HAP-1 (cell line): Measurements from ENCODE around the gene SMCO4.

Experiments
- DNase-seq, 2 experiments: peaks; one replicate each; pipeline ENCODE4 v3.0.0-alpha.2; 2016 to 2020; ENCODE audit warnings: low spot score in 2 of 2
- H3K27me3 ChIP-seq: fragments of 250-450 bp; sonication (Bioruptor Pico); 2 replicates; pipeline ENCODE4 v1.5.1; 2020; ENCODE audit warnings: low read depth, mild to moderate bottlenecking, moderate library complexity
- H3K36me3 ChIP-seq: fragments of 250-450 bp; sonication (Bioruptor Pico); replicated peaks from 2 replicates; pipeline ENCODE4 v1.5.1; 2020; ENCODE audit warnings: mild to moderate bottlenecking
- H3K4me1 ChIP-seq: fragments of 250-450 bp; sonication (Bioruptor Pico); 2 replicates; pipeline ENCODE4 v1.5.1; 2020; ENCODE audit warnings: mild to moderate bottlenecking
- H3K4me3 ChIP-seq: fragments of 250-450 bp; sonication (Bioruptor Pico); 2 replicates; pipeline ENCODE4 v1.5.1; 2020; ENCODE audit warnings: mild to moderate bottlenecking, moderate library complexity
- H3K9me3 ChIP-seq: fragments of 250-450 bp; sonication (Bioruptor Pico); 2 replicates; pipeline ENCODE4 v1.5.1; 2020; ENCODE audit warnings: mild to moderate bottlenecking, moderate library complexity
- in situ Hi-C: fragments of 300-500 bp; cut with MboI; formaldehyde crosslinking; loops from 3 replicates; pipeline ENCODE4 v1.14.3; 2020; ENCODE audit warnings: low sequenced_read_pairs, inconsistent platforms, mixed read lengths

SMCO4 gene

DNA sequence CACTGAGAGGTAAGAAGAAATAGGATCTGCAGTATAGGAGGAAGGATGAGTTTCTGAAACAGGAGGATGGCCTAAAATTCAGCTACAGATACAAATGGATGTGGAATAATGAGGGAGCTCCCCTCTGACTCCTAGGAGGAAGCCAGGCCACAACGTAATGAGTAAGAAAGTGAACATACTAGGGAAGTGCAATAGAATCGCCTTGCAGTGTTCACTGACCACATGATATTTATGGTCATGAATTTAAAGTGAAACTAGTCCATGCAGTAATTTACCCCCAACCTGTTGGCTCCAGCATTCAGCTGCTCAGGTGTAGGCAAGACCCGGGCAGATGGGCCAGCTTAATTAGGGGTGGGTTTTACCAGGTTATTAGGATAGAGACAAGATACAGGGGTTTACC lies 110.9 kb downstream of the SMCO4 start:
- Histone ChIP-seq H3K36me3 (no peaks in the 10 kb centered on the region), H3K4me1 (no peaks in the 10 kb centered on the region), H3K9me3 (no peaks in the 10 kb centered on the region; the same call in 1 of the 2 replicates), H3K4me3 (no peak overlapping the region), H3K27me3 (no peaks in the 10 kb centered on the region)
- in situ Hi-C loops: no loop called here
- DNase-seq: no peak
